ENCODE results near the gene DUT. TPM values are rescaled to one million over a fixed set of nuclear protein-coding genes. Genes with fewer than 3 reads are reported as not detected.

Gene DUT
- total RNA-seq, 1 experiment from 2014 or later = 84.1 TPM

DNA sequence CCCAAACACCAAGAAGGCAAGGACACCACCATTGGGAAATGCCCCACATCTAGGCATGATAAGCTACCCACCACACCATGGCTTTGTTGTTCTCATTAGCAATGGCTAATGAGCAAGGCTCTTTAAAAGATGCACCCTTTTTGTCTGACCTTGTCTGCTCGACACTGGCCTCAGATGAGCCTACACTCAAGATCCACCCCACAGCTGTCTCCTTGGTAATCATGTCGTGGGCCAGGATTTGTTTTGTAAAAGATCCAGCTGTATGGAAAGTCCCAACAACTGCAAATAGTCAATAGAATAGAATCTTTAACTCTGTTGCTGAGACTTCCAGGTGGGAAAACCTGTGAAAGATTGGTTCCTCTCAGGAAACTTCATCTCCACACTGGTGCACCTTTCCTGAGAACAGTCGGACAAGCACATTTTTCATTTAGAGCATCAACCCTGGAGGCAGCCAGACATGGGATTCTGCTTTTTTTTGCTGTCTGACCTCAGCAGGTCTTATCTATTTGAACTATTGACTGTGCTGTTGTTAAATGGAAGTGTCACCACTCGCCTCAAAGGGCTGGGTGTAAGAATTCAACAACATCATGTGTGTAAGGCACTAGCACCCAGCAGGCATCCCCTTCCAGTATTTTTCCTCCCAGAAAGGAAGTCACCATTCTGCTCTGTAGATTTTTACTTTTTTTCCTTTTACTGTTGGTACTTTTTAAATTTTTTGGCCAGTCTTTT lies 35.5 kb downstream of the DUT start:
- H3K4me3 ChIP-seq (ENCODE audit: low read depth, low read length) = no peak overlapping the region
- H3K9me3 Mint-ChIP-seq (ENCODE audit: unreplicated experiment) = no peaks in the 10 kb centered on the region
- H3K36me3 Mint-ChIP-seq (ENCODE audit: insufficient read depth, unreplicated experiment) = no peaks in the 10 kb centered on the region
- BruUV-seq (replicated peaks) = no TSS peak
- H3K4me3 Mint-ChIP-seq (ENCODE audit: unreplicated experiment) = no peak overlapping the region
- TF ChIP-seq, protein P1, sequence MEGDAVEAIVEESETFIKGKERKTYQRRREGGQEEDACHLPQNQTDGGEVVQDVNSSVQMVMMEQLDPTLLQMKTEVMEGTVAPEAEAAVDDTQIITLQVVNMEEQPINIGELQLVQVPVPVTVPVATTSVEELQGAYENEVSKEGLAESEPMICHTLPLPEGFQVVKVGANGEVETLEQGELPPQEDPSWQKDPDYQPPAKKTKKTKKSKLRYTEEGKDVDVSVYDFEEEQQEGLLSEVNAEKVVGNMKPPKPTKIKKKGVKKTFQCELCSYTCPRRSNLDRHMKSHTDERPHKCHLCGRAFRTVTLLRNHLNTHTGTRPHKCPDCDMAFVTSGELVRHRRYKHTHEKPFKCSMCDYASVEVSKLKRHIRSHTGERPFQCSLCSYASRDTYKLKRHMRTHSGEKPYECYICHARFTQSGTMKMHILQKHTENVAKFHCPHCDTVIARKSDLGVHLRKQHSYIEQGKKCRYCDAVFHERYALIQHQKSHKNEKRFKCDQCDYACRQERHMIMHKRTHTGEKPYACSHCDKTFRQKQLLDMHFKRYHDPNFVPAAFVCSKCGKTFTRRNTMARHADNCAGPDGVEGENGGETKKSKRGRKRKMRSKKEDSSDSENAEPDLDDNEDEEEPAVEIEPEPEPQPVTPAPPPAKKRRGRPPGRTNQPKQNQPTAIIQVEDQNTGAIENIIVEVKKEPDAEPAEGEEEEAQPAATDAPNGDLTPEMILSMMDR (IDR thresholded peaks at IDR 0.05; ENCODE audit: insufficient read depth in 1 of 2, low read depth in 1 of 2, low read length in 1 of 2, severe bottlenecking in 1 of 2, unreplicated experiment in 1 of 2) = no peak
- POLR2A ChIA-PET = no interaction called here
- no peaks in the 10 kb centered on the region for H3K27me3 ChIP-seq (replicated peaks; ENCODE audit: control insufficient read depth, insufficient read depth, low read length)
- H3K4me1 Mint-ChIP-seq (ENCODE audit: low read depth, unreplicated experiment) = no peaks in the 10 kb centered on the region
- DNase-seq = no peak
- CTCF ChIA-PET = interaction anchor here (0.6 to 0.7 kb wide), 2 partner anchors 30 to 1911 kb away, joined by 3 read pairs; no protein-coding TSS in a partner anchor
- no peaks in the 10 kb centered on the region for H3K4me1 ChIP-seq
- H3K36me3 ChIP-seq (ENCODE audit: control insufficient read depth, insufficient read depth, low read length) = no peaks in the 10 kb centered on the region
- intact Hi-C loops (cut with micrococcal nuclease; ENCODE audit: unreplicated experiment) = no loop called here
- no peaks in the 10 kb centered on the region for H3K9me3 ChIP-seq
- no peak overlapping the region for H3K27ac Mint-ChIP-seq (ENCODE audit: unreplicated experiment)
- H3K27me3 Mint-ChIP-seq (ENCODE audit: insufficient read depth, unreplicated experiment) = peaks cover 11% of the 10 kb centered on the region

DNA sequence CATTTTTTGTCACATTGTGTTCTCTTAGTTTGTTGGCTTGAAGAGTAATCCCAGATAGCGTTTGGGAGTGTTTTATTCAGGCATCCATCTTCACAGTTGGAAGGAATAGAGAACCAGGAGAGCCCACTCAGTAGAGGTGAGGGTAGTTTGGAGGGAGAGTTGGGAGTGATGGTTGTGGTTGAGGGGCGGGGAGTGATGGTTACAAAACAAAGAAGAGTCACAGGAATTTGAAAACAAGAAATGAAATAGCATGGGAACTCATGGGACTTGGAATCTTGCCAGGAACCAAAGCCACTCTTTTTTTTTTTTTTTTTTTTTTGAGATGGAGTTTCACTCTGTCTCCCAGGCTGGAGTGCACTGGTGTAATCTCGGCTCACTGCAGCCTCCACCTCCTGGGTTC lies 36.3 kb downstream of the DUT start:
- Histone ChIP-seq H3K9me3 (no peaks in the 10 kb centered on the region), H3K4me1 (no peaks in the 10 kb centered on the region), H3K36me3 (ENCODE audit: control insufficient read depth, insufficient read depth, low read length) (no peaks in the 10 kb centered on the region), H3K4me3 (ENCODE audit: low read depth, low read length) (no peak overlapping the region), H3K27me3 (replicated peaks; ENCODE audit: control insufficient read depth, insufficient read depth, low read length) (no peaks in the 10 kb centered on the region)
- no peaks in the 10 kb centered on the region for H3K36me3 Mint-ChIP-seq (ENCODE audit: insufficient read depth, unreplicated experiment)
- POLR2A ChIA-PET = no interaction called here
- no TSS peak for BruUV-seq (replicated peaks)
- H3K4me3 Mint-ChIP-seq (ENCODE audit: unreplicated experiment) = no peak overlapping the region
- H3K27ac Mint-ChIP-seq (ENCODE audit: unreplicated experiment) = no peak overlapping the region
- H3K4me1 Mint-ChIP-seq (ENCODE audit: low read depth, unreplicated experiment) = no peaks in the 10 kb centered on the region
- no peak for DNase-seq
- peaks cover 11% of the 10 kb centered on the region for H3K27me3 Mint-ChIP-seq (ENCODE audit: insufficient read depth, unreplicated experiment)
- CTCF ChIA-PET = no interaction called here
- no peaks in the 10 kb centered on the region for H3K9me3 Mint-ChIP-seq (ENCODE audit: unreplicated experiment)
- intact Hi-C loops (cut with micrococcal nuclease; ENCODE audit: unreplicated experiment) = no loop called here
- TF ChIP-seq, protein P1 (IDR thresholded peaks at IDR 0.05; ENCODE audit: insufficient read depth in 1 of 2, low read depth in 1 of 2, low read length in 1 of 2, severe bottlenecking in 1 of 2, unreplicated experiment in 1 of 2) = no peak

DNA sequence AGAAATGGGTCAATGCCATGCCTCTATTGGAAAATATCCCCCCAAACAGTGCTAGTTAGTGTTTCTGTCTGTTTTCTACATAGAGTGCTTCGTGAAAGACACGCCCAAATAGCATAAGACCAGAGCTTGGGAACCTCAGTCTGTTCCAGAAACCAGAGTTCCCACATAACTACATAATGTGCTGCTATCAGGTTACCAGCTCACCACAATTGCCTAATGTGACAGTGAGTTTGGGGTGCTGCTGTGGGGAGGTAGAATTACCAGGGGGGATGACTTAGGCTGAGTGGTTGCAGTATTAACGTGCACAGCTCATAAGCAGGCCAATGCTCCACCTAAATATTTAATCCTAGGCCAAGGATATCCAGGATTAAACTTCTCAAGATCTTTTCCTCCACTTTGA lies 39.2 kb downstream of the DUT start:
- peaks cover 10% of the 10 kb centered on the region for H3K9me3 Mint-ChIP-seq (ENCODE audit: unreplicated experiment)
- CTCF ChIA-PET = no interaction called here

More for the DNA sequence above, 39.2 kb downstream of the DUT start:
- Mint-ChIP-seq H3K27ac (ENCODE audit: unreplicated experiment) (no peak overlapping the region), H3K4me3 (ENCODE audit: unreplicated experiment) (no peak overlapping the region), H3K4me1 (ENCODE audit: low read depth, unreplicated experiment) (peaks cover 6% of the 10 kb centered on the region), H3K36me3 (ENCODE audit: insufficient read depth, unreplicated experiment) (no peaks in the 10 kb centered on the region), H3K27me3 (ENCODE audit: insufficient read depth, unreplicated experiment) (peaks cover 20% of the 10 kb centered on the region)
- no peak overlapping the region for H3K4me3 ChIP-seq (ENCODE audit: low read depth, low read length)
- H3K9me3 ChIP-seq = no peaks in the 10 kb centered on the region
- no peaks in the 10 kb centered on the region for H3K27me3 ChIP-seq (replicated peaks; ENCODE audit: control insufficient read depth, insufficient read depth, low read length)
- TF ChIP-seq, protein P1 (IDR thresholded peaks at IDR 0.05; ENCODE audit: insufficient read depth in 1 of 2, low read depth in 1 of 2, low read length in 1 of 2, severe bottlenecking in 1 of 2, unreplicated experiment in 1 of 2) = no peak
- intact Hi-C loops (cut with micrococcal nuclease; ENCODE audit: unreplicated experiment) = no loop called here
- DNase-seq = no peak
- no TSS peak for BruUV-seq (replicated peaks)
- no peaks in the 10 kb centered on the region for H3K36me3 ChIP-seq (ENCODE audit: control insufficient read depth, insufficient read depth, low read length)
- POLR2A ChIA-PET = no interaction called here
- H3K4me1 ChIP-seq = no peaks in the 10 kb centered on the region
